Prostate gland (tissue), 2 donors: Measurements from ENCODE around the gene TMEM30A.

Experiments used
- CTCF ChIP-seq, 4 experiments: fragments of 200-600 bp in 2 of 4; fragments of 450-650 bp in 2 of 4; sonication (generic) in 2 of 4; IDR thresholded peaks; 1 replicate in 3 of 4; 2 replicates in 1 of 4; pipeline ENCODE4 v1.5.1; 2016 to 2019; ENCODE audit warnings: antibody characterized with exemption in 4 of 4, mild to moderate bottlenecking in 2 of 4, moderate library complexity in 2 of 4
- POLR2A ChIP-seq: fragments of 450-650 bp; IDR thresholded peaks from one replicate; pipeline ENCODE4 v1.6.1; 2016; ENCODE audit warnings: antibody characterized with exemption, mild to moderate bottlenecking

GRCh38 chr6:75261299-75261698, 23.3 kb downstream of the TMEM30A start:
- TF ChIP-seq CTCF (IDR thresholded peaks at IDR 0.05) (no peak), POLR2A (no peak)
